B cell (primary cell): ENCODE data around the gene PLA2G6. TPM values are rescaled to one million over a fixed set of nuclear protein-coding genes. Genes with fewer than 3 reads are reported as not detected.

Experiments used
- ATAC-seq: fragments of 200-7000 bp; cut with Tn5 transposase; one replicate; pipeline ENCODE4 v1.10.0; 2021; ENCODE audit warnings: low read depth, mild to moderate bottlenecking, moderate number of reproducible peaks, moderate library complexity
- CTCF ChIA-PET: fragments of 350-600 bp; sonication (Branson Sonifier 250); formaldehyde crosslinking; loops from one replicate; lab custom pipeline; 2021; ENCODE audit warnings: antibody characterized with exemption, inconsistent platforms; lab: Charles Lee
- POLR2A ChIA-PET: fragments of 350-600 bp; sonication (Branson Sonifier 250); formaldehyde crosslinking; loops from one replicate; lab custom pipeline; 2021; ENCODE audit warnings: antibody characterized with exemption; lab: Charles Lee
- DNase-seq: peaks from one replicate; pipeline ENCODE4 v3.0.0; 2013
- H2AFZ ChIP-seq: 2 replicates; pipeline ENCODE4 v1.6.1; 2012; ENCODE audit warnings: mild to moderate bottlenecking, low read depth, low read length; ENCODE audit not compliant: insufficient read depth, poor library complexity, severe bottlenecking
- H3K27ac ChIP-seq, 2 donors: 1 replicate in 1 of 2; 2 replicates in 1 of 2; pipeline ENCODE4 v1.5.1; 2012 to 2013; ENCODE audit warnings: low read length in 2 of 2, mild to moderate bottlenecking in 2 of 2, moderate library complexity in 1 of 2
- H3K27me3 ChIP-seq, 4 experiments: fragments of 200-600 bp in 1 of 4; sonication (generic) in 1 of 4; replicated peaks in 1 of 4; 1 replicate in 2 of 4; 2 replicates in 2 of 4; pipeline versions ENCODE4 v1.6.1 to v1.7.0; 2013 to 2016; ENCODE audit warnings: low read length in 3 of 4, mild to moderate bottlenecking in 2 of 4, mixed read lengths in 1 of 4, moderate library complexity in 1 of 4; ENCODE audit not compliant: insufficient read depth in 4 of 4, control insufficient read depth in 3 of 4; ENCODE audit errors: control extremely low read depth in 1 of 4
- H3K36me3 ChIP-seq, 2 experiments: replicated peaks in 1 of 2; 1 replicate in 1 of 2; 2 replicates in 1 of 2; pipeline versions ENCODE4 v1.6.1 to v1.7.1; 2013; ENCODE audit warnings: low read length in 1 of 2; ENCODE audit not compliant: insufficient read depth in 2 of 2, control insufficient read depth in 1 of 2; ENCODE audit errors: control extremely low read depth in 1 of 2, extremely low read depth in 1 of 2
- H3K4me1 ChIP-seq, 2 donors: fragments of 200-600 bp in 1 of 2; sonication (generic) in 1 of 2; 1 replicate in 1 of 2; 2 replicates in 1 of 2; pipeline versions ENCODE4 v1.5.1 to v1.6.1; 2013 to 2017; ENCODE audit warnings: low read length in 2 of 2; ENCODE audit not compliant: control insufficient read depth in 2 of 2, insufficient read depth in 2 of 2
- H3K4me2 ChIP-seq: replicated peaks from 2 replicates; pipeline ENCODE3; 2012; ENCODE audit warnings: mild to moderate bottlenecking, low read depth, low read length; ENCODE audit not compliant: poor library complexity, severe bottlenecking
- H3K4me3 ChIP-seq, 5 experiments: fragments of 200-600 bp in 1 of 5; sonication (generic) in 1 of 5; 1 replicate in 3 of 5; 2 replicates in 2 of 5; pipeline versions ENCODE4 v1.5.1 to v1.7.0; 2011 to 2016; ENCODE audit warnings: low read length in 4 of 5, mild to moderate bottlenecking in 4 of 5, low read depth in 2 of 5, control low read depth in 1 of 5, moderate library complexity in 1 of 5; ENCODE audit not compliant: insufficient read depth in 1 of 5; ENCODE audit errors: control extremely low read depth in 1 of 5, extremely low read depth in 1 of 5
- H3K79me2 ChIP-seq: fragments of 200-600 bp; sonication (generic); one replicate; pipeline ENCODE4 v1.6.0; 2016; ENCODE audit warnings: low read length; ENCODE audit not compliant: control insufficient read depth, insufficient read depth
- H3K9ac ChIP-seq: fragments of 200-600 bp; sonication (generic); 2 replicates; pipeline ENCODE4 v1.6.1; 2017; ENCODE audit warnings: mild to moderate bottlenecking, low read length, moderate library complexity
- H3K9me3 ChIP-seq, 3 donors: one replicate each; pipeline versions ENCODE4 v1.6.1 to v1.7.1; 2013; ENCODE audit warnings: low read length in 2 of 3; ENCODE audit not compliant: control insufficient read depth in 2 of 3, insufficient read depth in 1 of 3; ENCODE audit errors: control extremely low read depth in 1 of 3
- H4K20me1 ChIP-seq: 2 replicates; pipeline ENCODE4 v1.6.0; 2012; ENCODE audit warnings: mild to moderate bottlenecking, low read length; ENCODE audit not compliant: insufficient read depth, control insufficient read depth, poor library complexity, severe bottlenecking
- H3K27ac Mint-ChIP-seq: one replicate; pipeline ENCODE4 v1.8.0; 2021; ENCODE audit warnings: mixed read lengths
- H3K27me3 Mint-ChIP-seq: one replicate; pipeline ENCODE4 v1.8.0; 2021; ENCODE audit warnings: mixed read lengths
- H3K4me1 Mint-ChIP-seq: one replicate; pipeline ENCODE4 v1.8.0; 2021; ENCODE audit warnings: mixed read lengths
- H3K4me3 Mint-ChIP-seq: one replicate; pipeline ENCODE4 v1.8.0; 2021; ENCODE audit warnings: mixed read lengths
- H3K9me3 Mint-ChIP-seq: one replicate; pipeline ENCODE4 v1.8.0; 2022; ENCODE audit warnings: mixed read lengths; ENCODE audit not compliant: insufficient read depth
- CTCF ChIP-seq: fragments of 200-600 bp; IDR thresholded peaks from one replicate; pipeline ENCODE4 v1.8.0; 2022; ENCODE audit warnings: antibody characterized with exemption, mild to moderate bottlenecking
- EZH2 ChIP-seq: IDR thresholded peaks from 2 replicates; pipeline ENCODE4 v1.6.1; 2012; ENCODE audit warnings: borderline replicate concordance, low read depth, mild to moderate bottlenecking, moderate library complexity, low read length; ENCODE audit not compliant: insufficient read depth, poor library complexity, severe bottlenecking
- WGBS: methylation state at CpG from one replicate; pipeline ENCODE4 v1.1.5; 2013; ENCODE audit warnings: missing lambda C conversion rate; ENCODE audit not compliant: insufficient coverage; 5-methylcytosine and 5-hydroxymethylcytosine counted together
- intact Hi-C: fragments of 100-400 bp; cut with micrococcal nuclease; formaldehyde crosslinking; loops from one replicate; pipeline ENCODE4 v1.10.0; 2022
- polyA plus RNA-seq: library from polyadenylated mRNA; depleted of rRNA; stranded (reverse); fragments of >200 nt; gene quantifications from 2 replicates; pipeline ENCODE4 v1.2.3, GENCODE V29; 2012
- total RNA-seq, 2 donors: library from RNA; stranded (reverse); fragments of 120-200 nt in 1 of 2; gene quantifications; 1 replicate in 1 of 2; 2 replicates in 1 of 2; pipeline versions ENCODE4 v1.2.3 to v1.2.4, GENCODE V29; 2013 to 2022

Gene PLA2G6
- total and polyA plus RNA-seq, 2 donors (not counting 1 experiment from before 2014, with no cell fraction given), result 125 to 148 TPM

GRCh38 chr22:38071421-38072321 is 110.0 kb downstream of the PLA2G6 start:
- H3K27ac Mint-ChIP-seq, result no peak overlapping the region
- no peak overlapping the region for H3K27ac ChIP-seq
- CTCF ChIA-PET, result interaction anchor here (1.1 kb wide), 1 partner anchor 19 kb away, joined by 5 read pairs; no protein-coding TSS in a partner anchor
- H3K79me2 ChIP-seq, result no peaks in the 10 kb centered on the region
- H3K36me3 ChIP-seq, result peaks cover 0 to 63% of the 10 kb centered on the region in 2 experiments
- POLR2A ChIA-PET, result no interaction called here
- no peaks in the 10 kb centered on the region for H3K27me3 ChIP-seq
- H3K4me3 Mint-ChIP-seq, result no peak overlapping the region
- no peaks in the 10 kb centered on the region for H3K27me3 Mint-ChIP-seq
- intact Hi-C loops, result no loop called here
- no peaks in the 10 kb centered on the region for H4K20me1 ChIP-seq
- WGBS, result 97% methylated on average over 20 of the region's 22 CpGs
- no peak overlapping the region for H3K9ac ChIP-seq
- TF ChIP-seq CTCF (no peak), EZH2 (no peak)
- no peak overlapping the region for H3K4me2 ChIP-seq
- ATAC-seq (no peak), DNase-seq (no peak)
- H3K4me1 Mint-ChIP-seq, result no peaks in the 10 kb centered on the region
- no peaks in the 10 kb centered on the region for H3K9me3 ChIP-seq
- H2AFZ ChIP-seq, result no peak overlapping the region
- no peaks in the 10 kb centered on the region for H3K4me1 ChIP-seq
- H3K9me3 Mint-ChIP-seq, result no peaks in the 10 kb centered on the region
- no peak overlapping the region for H3K4me3 ChIP-seq
